HepG2 (cell line): ENCODE measurements around the gene DUSP15. TPM values are rescaled to one million over a fixed set of nuclear protein-coding genes. Genes with fewer than 3 reads are reported as not detected.

ENCODE experiments used
- HNF4A ChIP-seq: sonication (generic); formaldehyde crosslinking; IDR thresholded peaks from 2 replicates; pipeline ENCODE4 v1.4.0; 2020; ENCODE audit warnings: missing genetic modification reagents
- ZBTB40 ChIP-seq, 2 experiments: fragments of 450-650 bp in 1 of 2; sonication (generic) in 1 of 2; formaldehyde crosslinking in 1 of 2; IDR thresholded peaks; 2 replicates each; pipeline versions ENCODE4 v1.6.1 to v1.8.0; 2016 to 2022; ENCODE audit warnings: antibody characterized with exemption in 1 of 2, mild to moderate bottlenecking in 1 of 2, missing genetic modification reagents in 1 of 2
- ZBTB44 ChIP-seq: sonication (generic); formaldehyde crosslinking; IDR thresholded peaks from 2 replicates; pipeline ENCODE4 v1.4.0; 2020; ENCODE audit warnings: missing genetic modification reagents
- ZNF496 ChIP-seq: sonication (generic); formaldehyde crosslinking; IDR thresholded peaks from 2 replicates; pipeline ENCODE4 v1.8.1; 2023; ENCODE audit warnings: mild to moderate bottlenecking, moderate library complexity, missing genetic modification reagents; ENCODE audit not compliant: insufficient replicate concordance
- polyA plus RNA-seq, 8 experiments: library from polyadenylated mRNA; depleted of rRNA in 3 of 8; stranded (reverse) in 7 of 8; unstranded in 1 of 8; fragments of >200 nt; fragmentation: Illumina TruSeq in 4 of 8; extraction: Trizol in 4 of 8; gene quantifications; 2 replicates each; pipeline versions ENCODE4 v1.2.1 to v1.2.3, GENCODE V29; 2011 to 2016; ENCODE audit warnings: low read depth in 4 of 8, missing spikeins in 1 of 8, mixed read lengths in 1 of 8; ENCODE audit not compliant: insufficient read depth in 1 of 8
- total RNA-seq, 5 experiments: library from RNA; depleted of rRNA; stranded (reverse); fragments of >200 nt; fragmentation: Illumina TruSeq; extraction: Trizol; gene quantifications; 2 replicates each; pipeline ENCODE4 v1.2.3, GENCODE V29; 2016; ENCODE audit warnings: low read depth in 1 of 5

Gene DUSP15
- total and polyA plus RNA-seq, 2 of the 13 experiments (the other 11 are each of a cell fraction or from before 2014, with no cell fraction given): 0.17 to 0.93 TPM

GRCh38 chr20:31879143-31879987, 9.0 kb upstream of the DUSP15 start (continued):
- TF ChIP-seq ZBTB40 (IDR thresholded peaks at IDR 0.05): no peak
- peak; percentile 28; the same call in 1 of the 2 replicates for TF ChIP-seq ZBTB40 (CRISPR knock-in tag; IDR thresholded peaks at IDR 0.05)
- TF ChIP-seq HNF4A (CRISPR knock-in tag): no peak
- peak; percentile 65 for TF ChIP-seq ZBTB44 (CRISPR knock-in tag)
- no peak for TF ChIP-seq ZNF496
- TF ChIP-seq, all 625 proteins: peak for 300
